Measurements from ENCODE around the gene DDX3Y. TPM values are rescaled to one million over a fixed set of nuclear protein-coding genes. Genes with fewer than 3 reads are reported as not detected.

Gene DDX3Y
- total and polyA plus RNA-seq, 4 donors: 11.9 to 41.0 TPM; not detected in 2

- WGBS: 83% methylated on average over 5 of the region's 5 CpGs
- Histone ChIP-seq H3K9ac (ENCODE audit: low read depth in 1 of 2, low read length in 2 of 2) (no peak overlapping the region), H3K9me3 (ENCODE audit: control insufficient read depth in 4 of 4, low read length in 3 of 4) (no peaks in the 10 kb centered on the region), H3K36me3 (ENCODE audit: control insufficient read depth in 4 of 4, insufficient read depth in 3 of 4, low read depth in 1 of 4, low read length in 3 of 4) (no peaks in the 10 kb centered on the region), H3K27me3 (ENCODE audit: control insufficient read depth in 4 of 4, insufficient read depth in 4 of 4, low read length in 3 of 4) (no peaks in the 10 kb centered on the region), H3K4me3 (ENCODE audit: low read depth in 1 of 3, low read length in 3 of 3) (no peak overlapping the region), H3K27ac (ENCODE audit: low read depth in 1 of 2, low read length in 2 of 2) (no peak overlapping the region), H3K4me1 (ENCODE audit: control insufficient read depth in 4 of 4, insufficient read depth in 4 of 4, low read length in 3 of 4) (no peaks in the 10 kb centered on the region)
- TF ChIP-seq YY1 (IDR thresholded peaks at IDR 0.05) (no peak), REST (IDR thresholded peaks at IDR 0.05) (no peak), MAX (IDR thresholded peaks at IDR 0.05) (no peak), FOXA1 (IDR thresholded peaks at IDR 0.05) (no peak), ZBTB33 (IDR thresholded peaks at IDR 0.05) (no peak), ATF3 (IDR thresholded peaks at IDR 0.05) (no peak), RAD21 (IDR thresholded peaks at IDR 0.05) (no peak), NR2F2 (IDR thresholded peaks at IDR 0.05) (no peak), JUND (IDR thresholded peaks at IDR 0.05) (no peak), HNF4A (conservative IDR thresholded peaks at IDR 0.05) (no peak), TAF1 (conservative IDR thresholded peaks at IDR 0.05) (no peak), GABPA (IDR thresholded peaks at IDR 0.05 in 1 of 2, conservative IDR thresholded peaks at IDR 0.05 in 1 of 2) (no peak)
- TF ChIP-seq, protein P1, sequence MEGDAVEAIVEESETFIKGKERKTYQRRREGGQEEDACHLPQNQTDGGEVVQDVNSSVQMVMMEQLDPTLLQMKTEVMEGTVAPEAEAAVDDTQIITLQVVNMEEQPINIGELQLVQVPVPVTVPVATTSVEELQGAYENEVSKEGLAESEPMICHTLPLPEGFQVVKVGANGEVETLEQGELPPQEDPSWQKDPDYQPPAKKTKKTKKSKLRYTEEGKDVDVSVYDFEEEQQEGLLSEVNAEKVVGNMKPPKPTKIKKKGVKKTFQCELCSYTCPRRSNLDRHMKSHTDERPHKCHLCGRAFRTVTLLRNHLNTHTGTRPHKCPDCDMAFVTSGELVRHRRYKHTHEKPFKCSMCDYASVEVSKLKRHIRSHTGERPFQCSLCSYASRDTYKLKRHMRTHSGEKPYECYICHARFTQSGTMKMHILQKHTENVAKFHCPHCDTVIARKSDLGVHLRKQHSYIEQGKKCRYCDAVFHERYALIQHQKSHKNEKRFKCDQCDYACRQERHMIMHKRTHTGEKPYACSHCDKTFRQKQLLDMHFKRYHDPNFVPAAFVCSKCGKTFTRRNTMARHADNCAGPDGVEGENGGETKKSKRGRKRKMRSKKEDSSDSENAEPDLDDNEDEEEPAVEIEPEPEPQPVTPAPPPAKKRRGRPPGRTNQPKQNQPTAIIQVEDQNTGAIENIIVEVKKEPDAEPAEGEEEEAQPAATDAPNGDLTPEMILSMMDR (IDR thresholded peaks at IDR 0.05; ENCODE audit: low read depth, low read length, missing input control): no peak
- DNase-seq (ENCODE audit: low spot score): no peak
Measured at GRCh38 chrY:12941725-12942687, 37.3 kb downstream of the DDX3Y start.

Other genes starting within 250 kb of the DDX3Y start
- 10 to 100 TPM in 1 of 2 donors, not detected in 1; 10.1 TPM for gene USP9Y, start 203.6 kb upstream of the DDX3Y start, total RNA-seq
- gene USP9Y, start 203.6 kb upstream of the DDX3Y start, polyA plus RNA-seq: 1 to 10 TPM in 1 of 2 donors, not detected in 1; 3.7 TPM